Transverse colon (tissue), 1 donor: ENCODE measurements around the gene PTS.

ENCODE experiments used
- EP300 ChIP-seq: sonication (generic); formaldehyde crosslinking; IDR thresholded peaks from one replicate; pipeline ENCODE4 v1.6.1; 2017; ENCODE audit warnings: antibody characterized with exemption, low read depth
- POLR2A ChIP-seq: fragments of 450-650 bp; IDR thresholded peaks from one replicate; pipeline ENCODE4 v1.6.1; 2016; ENCODE audit warnings: antibody characterized with exemption, mild to moderate bottlenecking, moderate library complexity

DNA sequence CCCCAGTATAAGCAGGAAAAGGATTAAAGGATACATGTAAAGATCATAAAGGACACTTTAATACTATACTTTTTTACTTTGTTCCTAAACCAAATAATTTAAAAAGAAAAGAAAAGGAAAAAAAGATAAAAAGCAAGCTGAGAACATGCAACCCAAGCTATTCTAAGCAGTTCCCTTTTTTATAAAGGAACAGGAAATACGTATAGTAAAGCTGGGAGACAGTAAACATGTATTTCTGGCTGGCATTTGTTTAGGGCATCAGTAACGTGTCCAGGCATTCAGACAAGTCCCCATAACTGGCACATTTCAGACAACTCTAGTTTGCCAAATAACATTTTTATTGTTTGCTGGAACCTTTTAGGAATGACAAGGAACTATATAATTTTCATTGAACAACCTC, 26.0 kb upstream of the PTS start:
- no peak for TF ChIP-seq POLR2A
- TF ChIP-seq EP300: no peak
